Retinal pigment epithelial cell (primary cell): ENCODE results near the gene PRR15.

Experiments
- DNase-seq: peaks from one replicate; pipeline ENCODE4 v3.0.0-alpha.2; 2010; ENCODE audit warnings: low read depth
- H3K4me3 ChIP-seq: 2 replicates; pipeline ENCODE4 v1.5.1; 2011; ENCODE audit warnings: mild to moderate bottlenecking, low read length, control low read depth, moderate library complexity
- CTCF ChIP-seq: conservative IDR thresholded peaks from 2 replicates; pipeline ENCODE4 v1.5.1; 2011; ENCODE audit warnings: low read depth, low read length, control low read depth, inconsistent platforms

PRR15 gene

GRCh38 chr7:29569648-29570047 lies 6.0 kb downstream of the PRR15 start:
- no peak for DNase-seq
- no peak for TF ChIP-seq CTCF
- H3K4me3 ChIP-seq: no peak overlapping the region

- no peak for DNase-seq
- no peak for TF ChIP-seq CTCF
- no peak overlapping the region for H3K4me3 ChIP-seq
Measured at GRCh38 chr7:29572558-29572957, 8.9 kb downstream of the PRR15 start.

GRCh38 chr7:29573567-29573966 lies 9.9 kb downstream of the PRR15 start:
- no peak overlapping the region for H3K4me3 ChIP-seq
- DNase-seq: no peak
- TF ChIP-seq CTCF: no peak

GRCh38 chr7:29574659-29575058 lies 11.0 kb downstream of the PRR15 start:
- no peak overlapping the region for H3K4me3 ChIP-seq
- DNase-seq: no peak
- TF ChIP-seq CTCF: no peak

GRCh38 chr7:29587195-29587808 lies 23.7 kb downstream of the PRR15 start:
- no peak for DNase-seq
- no peak overlapping the region for H3K4me3 ChIP-seq
- no peak for TF ChIP-seq CTCF

- no peak for DNase-seq
Measured at GRCh38 chr7:29588212-29588611, 24.6 kb downstream of the PRR15 start.

More at GRCh38 chr7:29588212-29588611, 24.6 kb downstream of the PRR15 start:
- TF ChIP-seq CTCF: no peak
- H3K4me3 ChIP-seq: no peak overlapping the region
